SK-N-SH (cell line): ENCODE data around the gene CACNG4. TPM values are rescaled to one million over a fixed set of nuclear protein-coding genes. Genes with fewer than 3 reads are reported as not detected.

Experiments
- CTCF ChIA-PET: fragments of 300-600, 350-600 bp; formaldehyde crosslinking; extraction: SDS; loops from one replicate; lab custom pipeline; 2021; lab: Yijun Ruan, JAX
- POLR2A ChIA-PET: fragments of 350-600 bp; sonication (Branson Sonifier 250); formaldehyde crosslinking; extraction: SDS; loops from one replicate; lab custom pipeline; 2020; ENCODE audit warnings: antibody characterized with exemption, inconsistent platforms; lab: Yijun Ruan, JAX
- DNase-seq: peaks from one replicate; pipeline ENCODE4 v3.0.0; 2012
- H2AFZ ChIP-seq: fragments of 200-600 bp; sonication (generic); 2 replicates; pipeline ENCODE4 v1.8.1; 2016; ENCODE audit warnings: antibody characterized with exemption, mild to moderate bottlenecking, low read depth
- H3F3A ChIP-seq: fragments of 200-600 bp; sonication (generic); replicated peaks from 2 replicates; pipeline ENCODE3; 2016; ENCODE audit warnings: antibody characterized with exemption, mild to moderate bottlenecking; ENCODE audit not compliant: insufficient read depth
- H3K27ac ChIP-seq, 2 experiments: fragments of 200-500 bp in 1 of 2; fragments of 200-600 bp in 1 of 2; sonication (Bioruptor generic) in 1 of 2; sonication (generic), shearing (Covaris generic) in 1 of 2; 2 replicates each; pipeline versions ENCODE4 v1.5.1 to v1.6.1; 2014 to 2016; ENCODE audit warnings: low read depth in 2 of 2, inconsistent platforms in 1 of 2, low read length in 1 of 2, mild to moderate bottlenecking in 1 of 2, mixed read lengths in 1 of 2
- H3K27me3 ChIP-seq: fragments of 200-600 bp; sonication (generic), shearing (Covaris generic); 2 replicates; pipeline ENCODE4 v1.6.1; 2016; ENCODE audit warnings: mixed run types; ENCODE audit not compliant: insufficient read depth
- H3K36me3 ChIP-seq, 2 experiments: fragments of 200-500 bp in 1 of 2; fragments of 200-600 bp in 1 of 2; sonication (Bioruptor generic) in 1 of 2; sonication (generic) in 1 of 2; replicated peaks in 1 of 2; 2 replicates each; pipeline versions ENCODE3 to v1.5.1; 2014 to 2016; ENCODE audit warnings: low read length in 1 of 2, mild to moderate bottlenecking in 1 of 2; ENCODE audit not compliant: insufficient read depth in 2 of 2, control insufficient read depth in 1 of 2
- H3K4me1 ChIP-seq, 2 experiments: fragments of 200-500 bp in 1 of 2; fragments of 200-600 bp in 1 of 2; sonication (Bioruptor generic) in 1 of 2; sonication (generic), shearing (Covaris generic) in 1 of 2; 2 replicates each; pipeline versions ENCODE4 v1.5.1 to v1.6.1; 2014 to 2016; ENCODE audit warnings: low read depth in 1 of 2, low read length in 1 of 2, mixed run types in 1 of 2; ENCODE audit not compliant: insufficient read depth in 2 of 2, control insufficient read depth in 1 of 2
- H3K4me2 ChIP-seq: fragments of 200-600 bp; sonication (generic), shearing (Covaris generic); 2 replicates; pipeline ENCODE4 v1.6.1; 2017; ENCODE audit warnings: mixed run types
- H3K4me3 ChIP-seq, 2 experiments: fragments of 200-500 bp in 1 of 2; fragments of 200-600 bp in 1 of 2; sonication (Bioruptor generic) in 1 of 2; sonication (generic), shearing (Covaris generic) in 1 of 2; 2 replicates each; pipeline versions ENCODE4 v1.5.1 to v1.8.1; 2014 to 2016; ENCODE audit warnings: low read depth in 2 of 2, inconsistent platforms in 1 of 2, low read length in 1 of 2, mild to moderate bottlenecking in 1 of 2, mixed read lengths in 1 of 2, moderate library complexity in 1 of 2
- H3K79me2 ChIP-seq: fragments of 200-600 bp; sonication (generic); 2 replicates; pipeline ENCODE4 v1.8.1; 2017; ENCODE audit warnings: mild to moderate bottlenecking; ENCODE audit not compliant: insufficient read depth
- H3K9ac ChIP-seq: fragments of 200-600 bp; sonication (generic); 2 replicates; pipeline ENCODE4 v1.6.1; 2017; ENCODE audit warnings: mixed run types
- H3K9me2 ChIP-seq: fragments of 200-600 bp; sonication (generic); 2 replicates; pipeline ENCODE4 v1.6.1; 2017; ENCODE audit warnings: mixed run types
- H3K9me3 ChIP-seq: fragments of 200-600 bp; sonication (generic); 2 replicates; pipeline ENCODE4 v1.6.1; 2017; ENCODE audit warnings: mixed run types, mild to moderate bottlenecking, moderate library complexity
- H4K20me1 ChIP-seq: fragments of 200-600 bp; sonication (generic); 2 replicates; pipeline ENCODE4 v1.6.1; 2017; ENCODE audit warnings: mild to moderate bottlenecking, mixed run types; ENCODE audit not compliant: insufficient read depth
- CHD2 ChIP-seq: fragments of 150-350 bp; IDR thresholded peaks from 2 replicates; pipeline ENCODE4 v1.6.1; 2018; ENCODE audit warnings: low read length; ENCODE audit not compliant: partially characterized antibody
- EZH2phosphoT487 ChIP-seq: fragments of 200-600 bp; sonication (generic); IDR thresholded peaks from 2 replicates; pipeline ENCODE4 v1.6.1; 2017; ENCODE audit warnings: low read depth, mixed run types, mild to moderate bottlenecking, antibody characterized with exemption, moderate library complexity, borderline replicate concordance
- FOXJ3 ChIP-seq: sonication (generic); formaldehyde crosslinking; IDR thresholded peaks from 2 replicates; pipeline ENCODE4 v1.5.1; 2020; ENCODE audit warnings: mild to moderate bottlenecking, missing genetic modification reagents
- MAX ChIP-seq: IDR thresholded peaks from 2 replicates; pipeline ENCODE4 v1.4.0; 2012; ENCODE audit warnings: low read depth
- NRF1 ChIP-seq: IDR thresholded peaks from 2 replicates; pipeline ENCODE4 v1.6.1; 2012; ENCODE audit warnings: low read depth, mild to moderate bottlenecking, low read length
- POLR2AphosphoS5 ChIP-seq: IDR thresholded peaks from 2 replicates; pipeline ENCODE4 v1.6.1; 2012; ENCODE audit warnings: low read depth, low read length
- RAD21 ChIP-seq: IDR thresholded peaks from 2 replicates; pipeline ENCODE4 v1.6.1; 2012; ENCODE audit warnings: mild to moderate bottlenecking, low read length
- RCOR1 ChIP-seq: fragments of 150-350 bp; IDR thresholded peaks from 2 replicates; pipeline ENCODE4 v1.6.1; 2017; ENCODE audit warnings: antibody characterized with exemption, low read length
- RXRA ChIP-seq: IDR thresholded peaks from 2 replicates; pipeline ENCODE4 v1.4.0; 2012; ENCODE audit warnings: low read depth, mild to moderate bottlenecking, borderline replicate concordance
- SIN3A ChIP-seq: IDR thresholded peaks from 2 replicates; pipeline ENCODE4 v1.6.1; 2012; ENCODE audit warnings: low read depth, mild to moderate bottlenecking, low read length, moderate library complexity, borderline replicate concordance
- TAF1 ChIP-seq: IDR thresholded peaks from 2 replicates; pipeline ENCODE4 v1.6.1; 2012; ENCODE audit warnings: low read depth, mild to moderate bottlenecking, low read length, moderate library complexity, borderline replicate concordance
- TCF12 ChIP-seq: IDR thresholded peaks from 2 replicates; pipeline ENCODE4 v1.4.0; 2012
- YY1 ChIP-seq: IDR thresholded peaks from 2 replicates; pipeline ENCODE4 v1.4.0; 2012; ENCODE audit warnings: low read depth, mild to moderate bottlenecking
- WGBS: methylation state at CpG from one replicate; pipeline ENCODE4 v1.1.6; 2017; ENCODE audit warnings: low lambda C conversion rate; 5-methylcytosine and 5-hydroxymethylcytosine counted together
- polyA plus RNA-seq, 3 experiments: library from polyadenylated mRNA; depleted of rRNA; stranded (reverse); fragments of >200 nt; gene quantifications; 2 replicates each; pipeline ENCODE4 v1.2.3, GENCODE V29; 2012
- TF ChIP-seq, protein P1 (sequence below): IDR thresholded peaks from 2 replicates; pipeline ENCODE4; 2012
- TF ChIP-seq, protein P2 (sequence below): fragments of 150-350 bp; IDR thresholded peaks from 2 replicates; pipeline ENCODE4 v1.6.1; 2016; ENCODE audit warnings: mild to moderate bottlenecking, low read depth, low read length
- TF ChIP-seq, protein P3 (sequence below): fragments of 150-350 bp; IDR thresholded peaks from 2 replicates; pipeline ENCODE4 v1.6.1; 2017; ENCODE audit warnings: antibody characterized with exemption, low read length, low read depth, borderline replicate concordance

The CACNG4 gene
- polyA plus RNA-seq, 1 of the 3 experiments (the other 2 are of a cell fraction) = 13.2 TPM

DNA sequence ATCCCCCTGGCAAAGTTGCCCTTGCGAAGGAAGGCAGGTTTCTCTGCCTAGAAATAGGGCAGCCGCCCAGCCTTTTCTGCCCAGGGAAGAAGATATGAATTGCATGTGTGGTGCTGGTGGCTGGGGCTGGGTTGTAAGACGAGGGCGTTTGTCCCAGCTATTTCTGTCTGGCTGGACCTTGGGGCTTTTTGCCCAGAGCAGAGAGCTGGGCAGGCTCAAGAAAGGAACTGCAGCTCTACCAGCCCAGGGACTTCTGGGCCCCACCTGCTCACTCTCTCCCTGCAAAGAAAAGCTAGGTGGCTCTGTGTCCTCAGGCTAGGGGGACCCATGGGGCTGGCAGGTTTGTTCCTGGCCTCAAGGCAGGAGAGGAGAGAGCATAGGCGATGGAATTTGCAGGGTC, 80.4 kb downstream of the CACNG4 start (continued):
- TF ChIP-seq, protein P1, sequence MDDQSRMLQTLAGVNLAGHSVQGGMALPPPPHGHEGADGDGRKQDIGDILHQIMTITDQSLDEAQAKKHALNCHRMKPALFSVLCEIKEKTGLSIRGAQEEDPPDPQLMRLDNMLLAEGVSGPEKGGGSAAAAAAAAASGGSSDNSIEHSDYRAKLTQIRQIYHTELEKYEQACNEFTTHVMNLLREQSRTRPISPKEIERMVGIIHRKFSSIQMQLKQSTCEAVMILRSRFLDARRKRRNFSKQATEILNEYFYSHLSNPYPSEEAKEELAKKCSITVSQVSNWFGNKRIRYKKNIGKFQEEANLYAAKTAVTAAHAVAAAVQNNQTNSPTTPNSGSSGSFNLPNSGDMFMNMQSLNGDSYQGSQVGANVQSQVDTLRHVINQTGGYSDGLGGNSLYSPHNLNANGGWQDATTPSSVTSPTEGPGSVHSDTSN = no peak
- TF ChIP-seq POLR2AphosphoS5 = no peak
- no peak for TF ChIP-seq RAD21

GRCh38 chr17:67046398-67046797, 81.9 kb downstream of the CACNG4 start:
- H3K9me3 ChIP-seq = peaks cover 9% of the 10 kb centered on the region
- H3K4me3 ChIP-seq = no peak overlapping the region
- H3K27ac ChIP-seq = no peak overlapping the region
- H2AFZ ChIP-seq = no peak overlapping the region
- no peaks in the 10 kb centered on the region; the same call in 1 of the 2 replicates for H3K27me3 ChIP-seq
- 7% methylated on average over 4 of the region's 4 CpGs for WGBS
- ChIA-PET CTCF (interaction anchor here (0.9 to 1.3 kb wide), 2 partner anchors 14 to 165 kb away, joined by 3 read pairs; no protein-coding TSS in a partner anchor), POLR2A (no interaction called here)
- no peaks in the 10 kb centered on the region for H4K20me1 ChIP-seq
- TF ChIP-seq YY1 (no peak), SIN3A (no peak), NRF1 (no peak), RXRA (no peak), EZH2phosphoT487 (no peak), TCF12 (no peak), FOXJ3 (CRISPR knock-in tag) (no peak), CHD2 (no peak), TAF1 (no peak), RCOR1 (no peak), MAX (no peak)
- TF ChIP-seq, protein P2, sequence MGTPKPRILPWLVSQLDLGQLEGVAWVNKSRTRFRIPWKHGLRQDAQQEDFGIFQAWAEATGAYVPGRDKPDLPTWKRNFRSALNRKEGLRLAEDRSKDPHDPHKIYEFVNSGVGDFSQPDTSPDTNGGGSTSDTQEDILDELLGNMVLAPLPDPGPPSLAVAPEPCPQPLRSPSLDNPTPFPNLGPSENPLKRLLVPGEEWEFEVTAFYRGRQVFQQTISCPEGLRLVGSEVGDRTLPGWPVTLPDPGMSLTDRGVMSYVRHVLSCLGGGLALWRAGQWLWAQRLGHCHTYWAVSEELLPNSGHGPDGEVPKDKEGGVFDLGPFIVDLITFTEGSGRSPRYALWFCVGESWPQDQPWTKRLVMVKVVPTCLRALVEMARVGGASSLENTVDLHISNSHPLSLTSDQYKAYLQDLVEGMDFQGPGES = no peak
- TF ChIP-seq, protein P3, sequence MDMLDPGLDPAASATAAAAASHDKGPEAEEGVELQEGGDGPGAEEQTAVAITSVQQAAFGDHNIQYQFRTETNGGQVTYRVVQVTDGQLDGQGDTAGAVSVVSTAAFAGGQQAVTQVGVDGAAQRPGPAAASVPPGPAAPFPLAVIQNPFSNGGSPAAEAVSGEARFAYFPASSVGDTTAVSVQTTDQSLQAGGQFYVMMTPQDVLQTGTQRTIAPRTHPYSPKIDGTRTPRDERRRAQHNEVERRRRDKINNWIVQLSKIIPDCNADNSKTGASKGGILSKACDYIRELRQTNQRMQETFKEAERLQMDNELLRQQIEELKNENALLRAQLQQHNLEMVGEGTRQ = no peak
- TF ChIP-seq, protein P1 = no peak
- H3K36me3 ChIP-seq = no peaks in the 10 kb centered on the region
- H3K79me2 ChIP-seq = no peaks in the 10 kb centered on the region
- H3K9ac ChIP-seq = no peak overlapping the region
- DNase-seq = no peak
- H3K4me1 ChIP-seq = peaks cover 0 to 3% of the 10 kb centered on the region in 2 experiments; a peak in 1 of 4 replicates
- no peaks in the 10 kb centered on the region for H3F3A ChIP-seq
- H3K9me2 ChIP-seq = no peaks in the 10 kb centered on the region
- no peak overlapping the region for H3K4me2 ChIP-seq
